ENCODE results near the gene CFAP52.
"Not testable (repeated sequence)": the region's sequence is repeated elsewhere in the genome, so short reads cannot be mapped to it uniquely, and the experiment has no call there.

Gene CFAP52

GRCh38 chr17:9622961-9623360 is 46.5 kb downstream of the CFAP52 start:
- DNase-seq (ENCODE audit: extremely low read depth, low read depth), result no peak
- no peak overlapping the region for H3K4me3 ChIP-seq (replicated peaks; ENCODE audit: low read depth, low read length)
- TF ChIP-seq CTCF (IDR thresholded peaks at IDR 0.05; ENCODE audit: low read depth, low read length, missing control alignments), result no peak

GRCh38 chr17:9628509-9628908 is 52.1 kb downstream of the CFAP52 start:
- H3K4me3 ChIP-seq (replicated peaks; ENCODE audit: low read depth, low read length), result no peak overlapping the region
- no peak for DNase-seq (ENCODE audit: extremely low read depth, low read depth)
- TF ChIP-seq CTCF (IDR thresholded peaks at IDR 0.05; ENCODE audit: low read depth, low read length, missing control alignments), result no peak

- H3K4me3 ChIP-seq (replicated peaks; ENCODE audit: low read depth, low read length), result no peak overlapping the region
- no peak for DNase-seq (ENCODE audit: extremely low read depth, low read depth)
- no peak for TF ChIP-seq CTCF (IDR thresholded peaks at IDR 0.05; ENCODE audit: low read depth, low read length, missing control alignments)
Observed at GRCh38 chr17:9632741-9633140, 56.3 kb downstream of the CFAP52 start.

GRCh38 chr17:9635340-9635739 is 58.9 kb downstream of the CFAP52 start:
- no peak for TF ChIP-seq CTCF (IDR thresholded peaks at IDR 0.05; ENCODE audit: low read depth, low read length, missing control alignments)
- DNase-seq (ENCODE audit: extremely low read depth, low read depth), result no peak
- H3K4me3 ChIP-seq (replicated peaks; ENCODE audit: low read depth, low read length), result no peak overlapping the region

- no peak for TF ChIP-seq CTCF (IDR thresholded peaks at IDR 0.05; ENCODE audit: low read depth, low read length, missing control alignments)
- no peak overlapping the region for H3K4me3 ChIP-seq (replicated peaks; ENCODE audit: low read depth, low read length)
- DNase-seq (ENCODE audit: extremely low read depth, low read depth), result no peak
Observed at GRCh38 chr17:9636501-9636900, 60.1 kb downstream of the CFAP52 start.

GRCh38 chr17:9640388-9640787 is 63.9 kb downstream of the CFAP52 start:
- not testable (repeated sequence) for H3K4me3 ChIP-seq (replicated peaks; ENCODE audit: low read depth, low read length); DNase-seq (ENCODE audit: extremely low read depth, low read depth)

- no peak for TF ChIP-seq CTCF (IDR thresholded peaks at IDR 0.05; ENCODE audit: low read depth, low read length, missing control alignments)
- DNase-seq (ENCODE audit: extremely low read depth, low read depth), result no peak
- no peak overlapping the region for H3K4me3 ChIP-seq (replicated peaks; ENCODE audit: low read depth, low read length)
Observed at GRCh38 chr17:9643611-9644010, 67.2 kb downstream of the CFAP52 start.
